SK-N-SH (cell line): ENCODE results near the gene PROX1. TPM values are rescaled to one million over a fixed set of nuclear protein-coding genes. Genes with fewer than 3 reads are reported as not detected.

Source experiments
- CTCF ChIA-PET: fragments of 300-600, 350-600 bp; formaldehyde crosslinking; extraction: SDS; loops from one replicate; lab custom pipeline; 2021; lab: Yijun Ruan, JAX
- POLR2A ChIA-PET: fragments of 350-600 bp; sonication (Branson Sonifier 250); formaldehyde crosslinking; extraction: SDS; loops from one replicate; lab custom pipeline; 2020; ENCODE audit warnings: antibody characterized with exemption, inconsistent platforms; lab: Yijun Ruan, JAX
- DNase-seq: peaks from one replicate; pipeline ENCODE4 v3.0.0; 2012
- H2AFZ ChIP-seq: fragments of 200-600 bp; sonication (generic); 2 replicates; pipeline ENCODE4 v1.8.1; 2016; ENCODE audit warnings: antibody characterized with exemption, mild to moderate bottlenecking, low read depth
- H3F3A ChIP-seq: fragments of 200-600 bp; sonication (generic); replicated peaks from 2 replicates; pipeline ENCODE3; 2016; ENCODE audit warnings: antibody characterized with exemption, mild to moderate bottlenecking; ENCODE audit not compliant: insufficient read depth
- H3K27ac ChIP-seq, 2 experiments: fragments of 200-500 bp in 1 of 2; fragments of 200-600 bp in 1 of 2; sonication (Bioruptor generic) in 1 of 2; sonication (generic), shearing (Covaris generic) in 1 of 2; 2 replicates each; pipeline versions ENCODE4 v1.5.1 to v1.6.1; 2014 to 2016; ENCODE audit warnings: low read depth in 2 of 2, inconsistent platforms in 1 of 2, low read length in 1 of 2, mild to moderate bottlenecking in 1 of 2, mixed read lengths in 1 of 2
- H3K27me3 ChIP-seq: fragments of 200-600 bp; sonication (generic), shearing (Covaris generic); 2 replicates; pipeline ENCODE4 v1.6.1; 2016; ENCODE audit warnings: mixed run types; ENCODE audit not compliant: insufficient read depth
- H3K36me3 ChIP-seq, 2 experiments: fragments of 200-500 bp in 1 of 2; fragments of 200-600 bp in 1 of 2; sonication (Bioruptor generic) in 1 of 2; sonication (generic) in 1 of 2; replicated peaks in 1 of 2; 2 replicates each; pipeline versions ENCODE3 to v1.5.1; 2014 to 2016; ENCODE audit warnings: low read length in 1 of 2, mild to moderate bottlenecking in 1 of 2; ENCODE audit not compliant: insufficient read depth in 2 of 2, control insufficient read depth in 1 of 2
- H3K4me1 ChIP-seq, 2 experiments: fragments of 200-500 bp in 1 of 2; fragments of 200-600 bp in 1 of 2; sonication (Bioruptor generic) in 1 of 2; sonication (generic), shearing (Covaris generic) in 1 of 2; 2 replicates each; pipeline versions ENCODE4 v1.5.1 to v1.6.1; 2014 to 2016; ENCODE audit warnings: low read depth in 1 of 2, low read length in 1 of 2, mixed run types in 1 of 2; ENCODE audit not compliant: insufficient read depth in 2 of 2, control insufficient read depth in 1 of 2
- H3K4me2 ChIP-seq: fragments of 200-600 bp; sonication (generic), shearing (Covaris generic); 2 replicates; pipeline ENCODE4 v1.6.1; 2017; ENCODE audit warnings: mixed run types
- H3K4me3 ChIP-seq, 2 experiments: fragments of 200-500 bp in 1 of 2; fragments of 200-600 bp in 1 of 2; sonication (Bioruptor generic) in 1 of 2; sonication (generic), shearing (Covaris generic) in 1 of 2; 2 replicates each; pipeline versions ENCODE4 v1.5.1 to v1.8.1; 2014 to 2016; ENCODE audit warnings: low read depth in 2 of 2, inconsistent platforms in 1 of 2, low read length in 1 of 2, mild to moderate bottlenecking in 1 of 2, mixed read lengths in 1 of 2, moderate library complexity in 1 of 2
- H3K79me2 ChIP-seq: fragments of 200-600 bp; sonication (generic); 2 replicates; pipeline ENCODE4 v1.8.1; 2017; ENCODE audit warnings: mild to moderate bottlenecking; ENCODE audit not compliant: insufficient read depth
- H3K9ac ChIP-seq: fragments of 200-600 bp; sonication (generic); 2 replicates; pipeline ENCODE4 v1.6.1; 2017; ENCODE audit warnings: mixed run types
- H3K9me2 ChIP-seq: fragments of 200-600 bp; sonication (generic); 2 replicates; pipeline ENCODE4 v1.6.1; 2017; ENCODE audit warnings: mixed run types
- H3K9me3 ChIP-seq: fragments of 200-600 bp; sonication (generic); 2 replicates; pipeline ENCODE4 v1.6.1; 2017; ENCODE audit warnings: mixed run types, mild to moderate bottlenecking, moderate library complexity
- H4K20me1 ChIP-seq: fragments of 200-600 bp; sonication (generic); 2 replicates; pipeline ENCODE4 v1.6.1; 2017; ENCODE audit warnings: mild to moderate bottlenecking, mixed run types; ENCODE audit not compliant: insufficient read depth
- EZH2phosphoT487 ChIP-seq: fragments of 200-600 bp; sonication (generic); IDR thresholded peaks from 2 replicates; pipeline ENCODE4 v1.6.1; 2017; ENCODE audit warnings: low read depth, mixed run types, mild to moderate bottlenecking, antibody characterized with exemption, moderate library complexity, borderline replicate concordance
- FOSL2 ChIP-seq: IDR thresholded peaks from 2 replicates; pipeline ENCODE4 v1.4.0; 2012; ENCODE audit warnings: low read depth, mild to moderate bottlenecking, moderate library complexity, borderline replicate concordance
- FOXJ3 ChIP-seq: sonication (generic); formaldehyde crosslinking; IDR thresholded peaks from 2 replicates; pipeline ENCODE4 v1.5.1; 2020; ENCODE audit warnings: mild to moderate bottlenecking, missing genetic modification reagents
- GABPA ChIP-seq: IDR thresholded peaks from 2 replicates; pipeline ENCODE4 v1.4.0; 2012; ENCODE audit warnings: low read depth, mild to moderate bottlenecking
- JUND ChIP-seq: IDR thresholded peaks from 2 replicates; pipeline ENCODE4 v1.4.0; 2012
- NFIC ChIP-seq: IDR thresholded peaks from 2 replicates; pipeline ENCODE4 v1.4.0; 2012; ENCODE audit warnings: borderline replicate concordance
- NRF1 ChIP-seq: IDR thresholded peaks from 2 replicates; pipeline ENCODE4 v1.6.1; 2012; ENCODE audit warnings: low read depth, mild to moderate bottlenecking, low read length
- POLR2AphosphoS5 ChIP-seq: IDR thresholded peaks from 2 replicates; pipeline ENCODE4 v1.6.1; 2012; ENCODE audit warnings: low read depth, low read length
- RAD21 ChIP-seq: IDR thresholded peaks from 2 replicates; pipeline ENCODE4 v1.6.1; 2012; ENCODE audit warnings: mild to moderate bottlenecking, low read length
- REST ChIP-seq: IDR thresholded peaks from 2 replicates; pipeline ENCODE4 v1.6.1; 2012; ENCODE audit warnings: mild to moderate bottlenecking, low read depth, low read length, moderate library complexity
- RFX5 ChIP-seq: IDR thresholded peaks from 2 replicates; pipeline ENCODE4 v1.6.1; 2012; ENCODE audit warnings: mild to moderate bottlenecking, improper control_type of control experiment, low read length
- RXRA ChIP-seq: IDR thresholded peaks from 2 replicates; pipeline ENCODE4 v1.4.0; 2012; ENCODE audit warnings: low read depth, mild to moderate bottlenecking, borderline replicate concordance
- SIN3A ChIP-seq: IDR thresholded peaks from 2 replicates; pipeline ENCODE4 v1.6.1; 2012; ENCODE audit warnings: low read depth, mild to moderate bottlenecking, low read length, moderate library complexity, borderline replicate concordance
- SMC3 ChIP-seq: IDR thresholded peaks from 2 replicates; pipeline ENCODE4 v1.6.1; 2012; ENCODE audit warnings: low read depth, low read length, improper control_type of control experiment
- TAF1 ChIP-seq: IDR thresholded peaks from 2 replicates; pipeline ENCODE4 v1.6.1; 2012; ENCODE audit warnings: low read depth, mild to moderate bottlenecking, low read length, moderate library complexity, borderline replicate concordance
- TCF12 ChIP-seq: IDR thresholded peaks from 2 replicates; pipeline ENCODE4 v1.4.0; 2012
- USF1 ChIP-seq: IDR thresholded peaks from 2 replicates; pipeline ENCODE4 v1.4.0; 2012; ENCODE audit warnings: low read depth, borderline replicate concordance
- YY1 ChIP-seq: IDR thresholded peaks from 2 replicates; pipeline ENCODE4 v1.4.0; 2012; ENCODE audit warnings: low read depth, mild to moderate bottlenecking
- WGBS: methylation state at CpG from one replicate; pipeline ENCODE4 v1.1.6; 2017; ENCODE audit warnings: low lambda C conversion rate; 5-methylcytosine and 5-hydroxymethylcytosine counted together
- polyA plus RNA-seq, 3 experiments: library from polyadenylated mRNA; depleted of rRNA; stranded (reverse); fragments of >200 nt; gene quantifications; 2 replicates each; pipeline ENCODE4 v1.2.3, GENCODE V29; 2012

PROX1 gene
- polyA plus RNA-seq, 1 of the 3 experiments (the other 2 are of a cell fraction), result 0.25 TPM

- no peak overlapping the region for H2AFZ ChIP-seq
- H3K27me3 ChIP-seq, result peaks cover 31% of the 10 kb centered on the region
- H3K27ac ChIP-seq, result no peak overlapping the region
- 76% methylated on average over 15 of the region's 15 CpGs for WGBS
- no peak overlapping the region for H3K4me3 ChIP-seq
- H3K9ac ChIP-seq, result no peak overlapping the region
- no peaks in the 10 kb centered on the region for H3K36me3 ChIP-seq
- no peak overlapping the region for H3K4me2 ChIP-seq
- TF ChIP-seq REST, result no peak
- no peaks in the 10 kb centered on the region for H3F3A ChIP-seq
- no peaks in the 10 kb centered on the region for H4K20me1 ChIP-seq
- no peak for DNase-seq
- H3K4me1 ChIP-seq, result peaks cover 0 to 14% of the 10 kb centered on the region in 2 experiments; a peak in 3 of 4 replicates
- ChIA-PET CTCF (interaction anchor here (1.6 kb wide), 1 partner anchor 139 kb away, joined by 5 read pairs; no protein-coding TSS in a partner anchor), POLR2A (no interaction called here)
- H3K9me3 ChIP-seq, result no peaks in the 10 kb centered on the region
- no peaks in the 10 kb centered on the region for H3K79me2 ChIP-seq
- H3K9me2 ChIP-seq, result no peaks in the 10 kb centered on the region
Measured at GRCh38 chr1:213984387-213985208, 3.2 kb upstream of the PROX1 start.

- H3K9me2 ChIP-seq, result no peaks in the 10 kb centered on the region
- no peaks in the 10 kb centered on the region for H3K36me3 ChIP-seq
- no peaks in the 10 kb centered on the region for H4K20me1 ChIP-seq
- H3K9ac ChIP-seq, result no peak overlapping the region
- H2AFZ ChIP-seq, result no peak overlapping the region
- H3K4me3 ChIP-seq, result no peak overlapping the region
- peaks cover 37% of the 10 kb centered on the region for H3K27me3 ChIP-seq
- H3K27ac ChIP-seq, result no peak overlapping the region
- POLR2A ChIA-PET, result no interaction called here
- DNase-seq, result no peak
- H3K9me3 ChIP-seq, result no peaks in the 10 kb centered on the region
- TF ChIP-seq JUND (no peak), NFIC (no peak), USF1 (no peak), RXRA (no peak), RFX5 (no peak), GABPA (no peak), SMC3 (no peak), SIN3A (no peak), POLR2AphosphoS5 (no peak), RAD21 (no peak), FOXJ3 (CRISPR knock-in tag) (no peak), EZH2phosphoT487 (no peak), TCF12 (no peak), TAF1 (no peak), NRF1 (no peak), FOSL2 (no peak), YY1 (no peak)
- H3K4me2 ChIP-seq, result no peak overlapping the region
- no peaks in the 10 kb centered on the region for H3F3A ChIP-seq
- 88% methylated on average over 34 of the region's 52 CpGs for WGBS
- H3K79me2 ChIP-seq, result no peaks in the 10 kb centered on the region
- peaks cover 0 to 14% of the 10 kb centered on the region in 2 experiments; a peak in 3 of 4 replicates for H3K4me1 ChIP-seq
- CTCF ChIA-PET, result interaction anchor here (0.6 to 1.6 kb wide), 2 partner anchors 138 to 199 kb away, joined by 4 to 5 read pairs; no protein-coding TSS in a partner anchor
Measured at GRCh38 chr1:213985209-213986019, 2.4 kb upstream of the PROX1 start.
